HepG2 (cell line): ENCODE measurements around the gene TGM2. TPM values are rescaled to one million over a fixed set of nuclear protein-coding genes. Genes with fewer than 3 reads are reported as not detected.

Experiments used
- ARNT ChIP-seq: fragments of 450-650 bp; IDR thresholded peaks from 2 replicates; pipeline ENCODE4 v1.6.1; 2017
- CBX1 ChIP-seq: IDR thresholded peaks from one replicate; pipeline ENCODE4 v1.6.1; 2016; ENCODE audit warnings: antibody characterized with exemption, low read depth
- CENPT ChIP-seq: sonication (generic); formaldehyde crosslinking; IDR thresholded peaks from 2 replicates; pipeline ENCODE4 v1.8.0; 2022; ENCODE audit warnings: low read depth, mild to moderate bottlenecking, moderate library complexity, missing genetic modification reagents
- CHD2 ChIP-seq: IDR thresholded peaks from 2 replicates; pipeline ENCODE4 v1.6.1; 2011; ENCODE audit warnings: low read depth, low read length, improper control_type of control experiment
- GATA4 ChIP-seq: sonication (generic); IDR thresholded peaks from 2 replicates; pipeline ENCODE4 v1.6.1; 2016; ENCODE audit warnings: antibody characterized with exemption, low read depth, borderline replicate concordance
- HDAC2 ChIP-seq: sonication (generic); formaldehyde crosslinking; IDR thresholded peaks from 2 replicates; pipeline ENCODE4 v1.4.0; 2020; ENCODE audit warnings: missing genetic modification reagents
- MAZ ChIP-seq, 2 experiments: sonication (generic) in 1 of 2; formaldehyde crosslinking in 1 of 2; IDR thresholded peaks; 2 replicates each; pipeline versions ENCODE4 v1.5.0 to v1.6.1; 2012 to 2020; ENCODE audit warnings: low read depth in 2 of 2, mild to moderate bottlenecking in 2 of 2, borderline replicate concordance in 1 of 2, improper control_type of control experiment in 1 of 2, low read length in 1 of 2, missing genetic modification reagents in 1 of 2, moderate library complexity in 1 of 2
- NAIF1 ChIP-seq: sonication (generic); formaldehyde crosslinking; IDR thresholded peaks from 2 replicates; pipeline ENCODE4 v1.5.0; 2020; ENCODE audit warnings: mild to moderate bottlenecking, missing genetic modification reagents, borderline replicate concordance
- PAF1 ChIP-seq: IDR thresholded peaks from 2 replicates; pipeline ENCODE4 v1.6.1; 2016; ENCODE audit warnings: missing genetic modification reagents, missing compliant biosample characterization
- RORA ChIP-seq: sonication (generic); formaldehyde crosslinking; IDR thresholded peaks from 2 replicates; pipeline ENCODE4 v1.5.0; 2020; ENCODE audit warnings: mild to moderate bottlenecking, missing genetic modification reagents, moderate library complexity
- SOX5 ChIP-seq: IDR thresholded peaks from 2 replicates; pipeline ENCODE4 v1.6.1; 2016; ENCODE audit warnings: borderline replicate concordance
- SSRP1 ChIP-seq: IDR thresholded peaks from 2 replicates; pipeline ENCODE4 v1.6.1; 2016; ENCODE audit warnings: control low read depth
- TBX3 ChIP-seq: fragments of 450-650 bp; IDR thresholded peaks from 2 replicates; pipeline ENCODE4 v1.6.1; 2017; ENCODE audit warnings: antibody characterized with exemption, mild to moderate bottlenecking, inconsistent platforms, borderline replicate concordance
- ZNF12 ChIP-seq: sonication (generic); formaldehyde crosslinking; IDR thresholded peaks from 2 replicates; pipeline ENCODE4 v1.5.0; 2020; ENCODE audit warnings: missing genetic modification reagents
- ZNF441 ChIP-seq: sonication (generic); formaldehyde crosslinking; IDR thresholded peaks from 2 replicates; pipeline ENCODE4 v1.7.0; 2021; ENCODE audit warnings: missing genetic modification reagents, borderline replicate concordance
- ZNF484 ChIP-seq: sonication (generic); formaldehyde crosslinking; IDR thresholded peaks from 2 replicates; pipeline ENCODE4 v1.5.1; 2020; ENCODE audit warnings: mild to moderate bottlenecking, low read depth, missing genetic modification reagents, borderline replicate concordance
- ZNF567 ChIP-seq: sonication (generic); formaldehyde crosslinking; IDR thresholded peaks from 2 replicates; pipeline ENCODE4 v1.8.1; 2023; ENCODE audit warnings: mild to moderate bottlenecking, missing genetic modification reagents, borderline replicate concordance
- ZNF570 ChIP-seq: sonication (generic); formaldehyde crosslinking; IDR thresholded peaks from 2 replicates; pipeline ENCODE4 v1.4.0; 2020; ENCODE audit warnings: mild to moderate bottlenecking, missing genetic modification reagents, borderline replicate concordance
- ZNF644 ChIP-seq: IDR thresholded peaks from 2 replicates; pipeline ENCODE4 v1.6.1; 2016; ENCODE audit warnings: low read depth
- ZNF773 ChIP-seq: sonication (generic); formaldehyde crosslinking; IDR thresholded peaks from 2 replicates; pipeline ENCODE4 v1.4.0; 2020; ENCODE audit warnings: missing genetic modification reagents, borderline replicate concordance
- polyA plus RNA-seq, 8 experiments: library from polyadenylated mRNA; depleted of rRNA in 3 of 8; stranded (reverse) in 7 of 8; unstranded in 1 of 8; fragments of >200 nt; fragmentation: Illumina TruSeq in 4 of 8; extraction: Trizol in 4 of 8; gene quantifications; 2 replicates each; pipeline versions ENCODE4 v1.2.1 to v1.2.3, GENCODE V29; 2011 to 2016; ENCODE audit warnings: low read depth in 4 of 8, missing spikeins in 1 of 8, mixed read lengths in 1 of 8; ENCODE audit not compliant: insufficient read depth in 1 of 8
- total RNA-seq, 5 experiments: library from RNA; depleted of rRNA; stranded (reverse); fragments of >200 nt; fragmentation: Illumina TruSeq; extraction: Trizol; gene quantifications; 2 replicates each; pipeline ENCODE4 v1.2.3, GENCODE V29; 2016; ENCODE audit warnings: low read depth in 1 of 5
- TF ChIP-seq, protein P1 (sequence below): sonication (generic); formaldehyde crosslinking; IDR thresholded peaks from 2 replicates; pipeline ENCODE4 v1.5.1; 2020; ENCODE audit warnings: mild to moderate bottlenecking, missing genetic modification reagents, borderline replicate concordance
- TF ChIP-seq, protein P2 (sequence below): sonication (generic); formaldehyde crosslinking; IDR thresholded peaks from 2 replicates; pipeline ENCODE4 v1.5.1; 2020; ENCODE audit warnings: mild to moderate bottlenecking, missing genetic modification reagents, moderate library complexity
- TF ChIP-seq, protein P3 (sequence below): sonication (generic); formaldehyde crosslinking; IDR thresholded peaks from 2 replicates; pipeline ENCODE4 v1.5.0; 2020; ENCODE audit warnings: missing genetic modification reagents

The TGM2 gene
- total and polyA plus RNA-seq, 2 of the 13 experiments (the other 11 are each of a cell fraction or from before 2014, with no cell fraction given) = 4.2 to 46.4 TPM

DNA sequence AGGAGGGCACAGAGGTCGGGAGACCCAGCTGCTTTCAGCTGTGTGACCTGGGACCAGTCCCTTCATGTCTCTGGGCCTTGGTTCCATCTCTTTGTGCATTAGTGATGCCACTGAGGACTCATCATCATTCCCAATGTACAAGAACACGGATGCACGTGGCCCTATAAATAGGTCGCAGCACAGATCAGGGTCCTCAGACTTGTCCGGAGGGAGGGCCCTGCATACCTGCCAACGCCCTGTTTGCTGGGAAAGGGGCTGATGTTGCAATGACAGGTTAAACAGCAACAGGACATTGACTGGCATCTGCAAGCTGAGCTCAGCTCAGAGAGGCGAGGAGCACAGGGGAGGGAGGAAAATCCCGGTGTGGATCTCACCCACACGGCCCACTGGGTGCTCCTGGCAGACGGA lies 21.8 kb downstream of the TGM2 start (continued):
- no peak for TF ChIP-seq CHD2
- TF ChIP-seq, protein P1, sequence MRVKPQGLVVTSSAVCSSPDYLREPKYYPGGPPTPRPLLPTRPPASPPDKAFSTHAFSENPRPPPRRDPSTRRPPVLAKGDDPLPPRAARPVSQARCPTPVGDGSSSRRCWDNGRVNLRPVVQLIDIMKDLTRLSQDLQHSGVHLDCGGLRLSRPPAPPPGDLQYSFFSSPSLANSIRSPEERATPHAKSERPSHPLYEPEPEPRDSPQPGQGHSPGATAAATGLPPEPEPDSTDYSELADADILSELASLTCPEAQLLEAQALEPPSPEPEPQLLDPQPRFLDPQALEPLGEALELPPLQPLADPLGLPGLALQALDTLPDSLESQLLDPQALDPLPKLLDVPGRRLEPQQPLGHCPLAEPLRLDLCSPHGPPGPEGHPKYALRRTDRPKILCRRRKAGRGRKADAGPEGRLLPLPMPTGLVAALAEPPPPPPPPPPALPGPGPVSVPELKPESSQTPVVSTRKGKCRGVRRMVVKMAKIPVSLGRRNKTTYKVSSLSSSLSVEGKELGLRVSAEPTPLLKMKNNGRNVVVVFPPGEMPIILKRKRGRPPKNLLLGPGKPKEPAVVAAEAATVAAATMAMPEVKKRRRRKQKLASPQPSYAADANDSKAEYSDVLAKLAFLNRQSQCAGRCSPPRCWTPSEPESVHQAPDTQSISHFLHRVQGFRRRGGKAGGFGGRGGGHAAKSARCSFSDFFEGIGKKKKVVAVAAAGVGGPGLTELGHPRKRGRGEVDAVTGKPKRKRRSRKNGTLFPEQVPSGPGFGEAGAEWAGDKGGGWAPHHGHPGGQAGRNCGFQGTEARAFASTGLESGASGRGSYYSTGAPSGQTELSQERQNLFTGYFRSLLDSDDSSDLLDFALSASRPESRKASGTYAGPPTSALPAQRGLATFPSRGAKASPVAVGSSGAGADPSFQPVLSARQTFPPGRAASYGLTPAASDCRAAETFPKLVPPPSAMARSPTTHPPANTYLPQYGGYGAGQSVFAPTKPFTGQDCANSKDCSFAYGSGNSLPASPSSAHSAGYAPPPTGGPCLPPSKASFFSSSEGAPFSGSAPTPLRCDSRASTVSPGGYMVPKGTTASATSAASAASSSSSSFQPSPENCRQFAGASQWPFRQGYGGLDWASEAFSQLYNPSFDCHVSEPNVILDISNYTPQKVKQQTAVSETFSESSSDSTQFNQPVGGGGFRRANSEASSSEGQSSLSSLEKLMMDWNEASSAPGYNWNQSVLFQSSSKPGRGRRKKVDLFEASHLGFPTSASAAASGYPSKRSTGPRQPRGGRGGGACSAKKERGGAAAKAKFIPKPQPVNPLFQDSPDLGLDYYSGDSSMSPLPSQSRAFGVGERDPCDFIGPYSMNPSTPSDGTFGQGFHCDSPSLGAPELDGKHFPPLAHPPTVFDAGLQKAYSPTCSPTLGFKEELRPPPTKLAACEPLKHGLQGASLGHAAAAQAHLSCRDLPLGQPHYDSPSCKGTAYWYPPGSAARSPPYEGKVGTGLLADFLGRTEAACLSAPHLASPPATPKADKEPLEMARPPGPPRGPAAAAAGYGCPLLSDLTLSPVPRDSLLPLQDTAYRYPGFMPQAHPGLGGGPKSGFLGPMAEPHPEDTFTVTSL (CRISPR knock-in tag) = peak; percentile 92; the same call in 1 of the 2 replicates
- peak; percentile 72 for TF ChIP-seq CBX1
- peak; percentile 68; the same call in 1 of the 2 replicates for TF ChIP-seq PAF1
- peak; percentile 100 for TF ChIP-seq HDAC2
- 0 out of 2 replicates have a peak, but pooled peaks have one; percentile 81 for TF ChIP-seq ZNF570 (CRISPR knock-in tag)
- TF ChIP-seq NAIF1 (CRISPR knock-in tag) = no peak
- no peak for TF ChIP-seq RORA
- TF ChIP-seq, protein P2, sequence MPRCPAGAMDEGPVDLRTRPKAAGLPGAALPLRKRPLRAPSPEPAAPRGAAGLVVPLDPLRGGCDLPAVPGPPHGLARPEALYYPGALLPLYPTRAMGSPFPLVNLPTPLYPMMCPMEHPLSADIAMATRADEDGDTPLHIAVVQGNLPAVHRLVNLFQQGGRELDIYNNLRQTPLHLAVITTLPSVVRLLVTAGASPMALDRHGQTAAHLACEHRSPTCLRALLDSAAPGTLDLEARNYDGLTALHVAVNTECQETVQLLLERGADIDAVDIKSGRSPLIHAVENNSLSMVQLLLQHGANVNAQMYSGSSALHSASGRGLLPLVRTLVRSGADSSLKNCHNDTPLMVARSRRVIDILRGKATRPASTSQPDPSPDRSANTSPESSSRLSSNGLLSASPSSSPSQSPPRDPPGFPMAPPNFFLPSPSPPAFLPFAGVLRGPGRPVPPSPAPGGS (CRISPR knock-in tag) = 0 out of 2 replicates have a peak, but pooled peaks have one; percentile 47
- TF ChIP-seq, protein P3, sequence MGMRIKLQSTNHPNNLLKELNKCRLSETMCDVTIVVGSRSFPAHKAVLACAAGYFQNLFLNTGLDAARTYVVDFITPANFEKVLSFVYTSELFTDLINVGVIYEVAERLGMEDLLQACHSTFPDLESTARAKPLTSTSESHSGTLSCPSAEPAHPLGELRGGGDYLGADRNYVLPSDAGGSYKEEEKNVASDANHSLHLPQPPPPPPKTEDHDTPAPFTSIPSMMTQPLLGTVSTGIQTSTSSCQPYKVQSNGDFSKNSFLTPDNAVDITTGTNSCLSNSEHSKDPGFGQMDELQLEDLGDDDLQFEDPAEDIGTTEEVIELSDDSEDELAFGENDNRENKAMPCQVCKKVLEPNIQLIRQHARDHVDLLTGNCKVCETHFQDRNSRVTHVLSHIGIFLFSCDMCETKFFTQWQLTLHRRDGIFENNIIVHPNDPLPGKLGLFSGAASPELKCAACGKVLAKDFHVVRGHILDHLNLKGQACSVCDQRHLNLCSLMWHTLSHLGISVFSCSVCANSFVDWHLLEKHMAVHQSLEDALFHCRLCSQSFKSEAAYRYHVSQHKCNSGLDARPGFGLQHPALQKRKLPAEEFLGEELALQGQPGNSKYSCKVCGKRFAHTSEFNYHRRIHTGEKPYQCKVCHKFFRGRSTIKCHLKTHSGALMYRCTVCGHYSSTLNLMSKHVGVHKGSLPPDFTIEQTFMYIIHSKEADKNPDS (CRISPR knock-in tag) = no peak
- peak; percentile 97 for TF ChIP-seq SOX5 (CRISPR knock-in tag)
- peak; percentile 87 for TF ChIP-seq GATA4
- no peak; the same call in 1 of the 2 replicates for TF ChIP-seq CENPT (CRISPR knock-in tag)
- TF ChIP-seq ZNF484 (CRISPR knock-in tag) = no peak
- peak; percentile 94 for TF ChIP-seq ZNF12 (CRISPR knock-in tag)
- peak; percentile 92 for TF ChIP-seq ZNF644
- TF ChIP-seq MAZ (IDR thresholded peaks at IDR 0.05; ENCODE audit: borderline replicate concordance, low read depth, low read length) = peak; percentile 87; the same call in 1 of the 2 replicates
- peak; percentile 76 for TF ChIP-seq MAZ (CRISPR knock-in tag; IDR thresholded peaks at IDR 0.05; ENCODE audit: low read depth)
- no peak for TF ChIP-seq ARNT
- TF ChIP-seq ZNF441 (CRISPR knock-in tag) = peak; percentile 75; the same call in 1 of the 2 replicates
- no peak for TF ChIP-seq ZNF773
- peak; percentile 65 for TF ChIP-seq TBX3
- peak; percentile 91 for TF ChIP-seq SSRP1 (CRISPR knock-in tag)
- no peak for TF ChIP-seq ZNF567 (CRISPR knock-in tag)
